HAP-1 (cell line): Measurements from ENCODE around the gene TSC22D2.

Experiments used
- DNase-seq, 2 experiments: peaks; one replicate each; pipeline ENCODE4 v3.0.0-alpha.2; 2016 to 2020; ENCODE audit warnings: low spot score in 2 of 2
- H3K27me3 ChIP-seq: fragments of 250-450 bp; sonication (Bioruptor Pico); 2 replicates; pipeline ENCODE4 v1.5.1; 2020; ENCODE audit warnings: low read depth, mild to moderate bottlenecking, moderate library complexity
- H3K36me3 ChIP-seq: fragments of 250-450 bp; sonication (Bioruptor Pico); replicated peaks from 2 replicates; pipeline ENCODE4 v1.5.1; 2020; ENCODE audit warnings: mild to moderate bottlenecking
- H3K4me1 ChIP-seq: fragments of 250-450 bp; sonication (Bioruptor Pico); 2 replicates; pipeline ENCODE4 v1.5.1; 2020; ENCODE audit warnings: mild to moderate bottlenecking
- H3K4me3 ChIP-seq: fragments of 250-450 bp; sonication (Bioruptor Pico); 2 replicates; pipeline ENCODE4 v1.5.1; 2020; ENCODE audit warnings: mild to moderate bottlenecking, moderate library complexity
- H3K9me3 ChIP-seq: fragments of 250-450 bp; sonication (Bioruptor Pico); 2 replicates; pipeline ENCODE4 v1.5.1; 2020; ENCODE audit warnings: mild to moderate bottlenecking, moderate library complexity
- in situ Hi-C: fragments of 300-500 bp; cut with MboI; formaldehyde crosslinking; loops from 3 replicates; pipeline ENCODE4 v1.14.3; 2020; ENCODE audit warnings: low sequenced_read_pairs, inconsistent platforms, mixed read lengths

TSC22D2 gene

GRCh38 chr3:150396491-150396890 lies 11.6 kb upstream of the TSC22D2 start:
- Histone ChIP-seq H3K9me3 (no peaks in the 10 kb centered on the region), H3K4me1 (no peaks in the 10 kb centered on the region), H3K27me3 (no peaks in the 10 kb centered on the region), H3K4me3 (no peak overlapping the region), H3K36me3 (no peaks in the 10 kb centered on the region)
- in situ Hi-C loops = no loop called here
- no peak for DNase-seq

- no peaks in the 10 kb centered on the region for H3K27me3 ChIP-seq
These were observed 11.0 kb upstream of the TSC22D2 start for GRCh38 chr3:150396956-150397550.

DNA sequence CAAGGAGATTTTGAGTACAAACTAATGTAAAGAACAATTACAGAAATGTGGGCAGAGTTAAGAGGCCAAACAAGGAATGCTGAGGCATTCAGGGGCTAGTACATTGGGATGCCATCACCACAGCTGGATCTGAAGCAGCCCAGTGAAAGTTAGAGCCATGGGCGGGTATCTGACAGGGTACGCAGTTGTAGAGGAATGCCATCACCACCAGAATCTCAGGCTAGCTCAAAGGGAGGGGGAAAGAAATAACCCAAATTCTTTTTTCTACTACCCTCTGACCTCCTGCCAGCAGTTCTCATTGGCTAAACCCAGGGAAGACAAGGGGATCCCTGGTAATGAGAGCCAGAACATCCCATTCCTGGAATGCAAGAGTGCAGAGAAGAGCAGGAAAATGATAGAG lies 9.0 kb upstream of the TSC22D2 start:
- no peaks in the 10 kb centered on the region for H3K27me3 ChIP-seq
- DNase-seq = no peak
- in situ Hi-C loops = no loop called here
- peaks cover 6% of the 10 kb centered on the region; the same call in 1 of the 2 replicates for H3K4me1 ChIP-seq
- no peaks in the 10 kb centered on the region for H3K9me3 ChIP-seq
- no peaks in the 10 kb centered on the region for H3K36me3 ChIP-seq
- H3K4me3 ChIP-seq = no peak overlapping the region

More at GRCh38 chr3:150396956-150397550, 11.0 kb upstream of the TSC22D2 start:
- no peaks in the 10 kb centered on the region for H3K9me3 ChIP-seq
- DNase-seq = no peak
- no peak overlapping the region for H3K4me3 ChIP-seq
- in situ Hi-C loops = no loop called here
- H3K36me3 ChIP-seq = no peaks in the 10 kb centered on the region
- no peaks in the 10 kb centered on the region for H3K4me1 ChIP-seq

DNA sequence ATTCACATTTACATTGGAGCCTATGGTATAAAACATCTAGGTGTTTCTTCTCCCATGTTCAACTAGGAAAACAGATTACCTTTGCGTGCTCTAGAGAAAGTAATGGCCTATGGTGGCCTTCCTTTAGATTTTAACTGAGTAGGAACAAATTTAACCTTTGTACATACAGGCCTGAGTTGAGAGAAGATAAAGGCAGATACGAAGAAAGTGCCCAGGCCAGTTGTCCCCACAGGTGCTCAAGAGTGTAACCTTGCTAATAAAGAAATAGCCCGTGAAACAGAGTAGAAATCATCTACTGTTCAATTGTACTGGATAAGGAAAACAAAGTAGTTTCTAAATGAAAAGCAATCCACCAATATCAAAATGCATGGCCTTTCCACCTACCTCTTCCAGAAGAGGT lies 6.8 kb upstream of the TSC22D2 start:
- no peak for DNase-seq
- in situ Hi-C loops = no loop called here
- Histone ChIP-seq H3K9me3 (no peaks in the 10 kb centered on the region), H3K27me3 (no peaks in the 10 kb centered on the region), H3K4me1 (peaks cover 9% of the 10 kb centered on the region; the same call in 1 of the 2 replicates), H3K36me3 (no peaks in the 10 kb centered on the region), H3K4me3 (no peak overlapping the region)

DNA sequence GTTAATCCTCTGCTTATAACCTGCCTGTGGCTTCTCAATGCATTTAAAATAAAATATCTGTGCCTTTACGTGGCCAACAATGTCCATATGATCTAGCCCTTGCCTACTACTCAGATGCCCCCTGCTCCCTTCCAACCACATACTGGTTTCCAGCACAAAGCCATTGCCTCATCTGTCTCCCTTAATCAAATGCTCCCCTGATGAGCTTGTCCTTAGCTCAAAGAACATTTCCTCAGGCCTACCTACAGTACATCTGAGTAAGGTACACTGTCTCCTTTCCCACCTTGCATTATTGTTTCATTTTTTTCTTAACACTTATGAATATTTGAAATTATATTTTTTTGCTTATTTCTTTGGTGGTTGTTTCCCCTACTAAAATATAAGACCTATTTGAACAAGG lies 5.9 kb upstream of the TSC22D2 start:
- DNase-seq = no peak
- Histone ChIP-seq H3K4me3 (no peak overlapping the region), H3K36me3 (no peaks in the 10 kb centered on the region), H3K9me3 (no peaks in the 10 kb centered on the region), H3K4me1 (peaks cover 14% of the 10 kb centered on the region; the same call in 1 of the 2 replicates), H3K27me3 (no peaks in the 10 kb centered on the region)
- in situ Hi-C loops = no loop called here

DNA sequence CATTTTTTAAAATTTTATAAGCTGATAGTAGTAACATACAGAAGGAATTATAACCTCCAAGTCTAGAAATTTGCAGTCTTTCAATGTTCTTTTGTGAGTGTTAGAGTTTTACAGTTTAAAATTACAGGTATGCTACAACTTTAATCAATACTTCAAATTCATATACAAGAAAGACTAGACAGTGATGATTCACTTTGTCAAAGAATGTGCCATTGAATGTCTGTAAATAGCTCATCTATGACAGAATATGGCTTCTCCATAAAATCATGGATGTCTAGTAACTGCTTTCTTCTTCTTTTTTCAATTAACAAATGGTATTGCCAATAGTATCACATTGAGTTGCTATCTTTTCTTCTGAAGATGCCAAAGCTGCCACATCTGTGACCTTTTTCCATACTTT lies 4.1 kb upstream of the TSC22D2 start:
- H3K4me1 ChIP-seq = peaks cover 18% of the 10 kb centered on the region; the same call in 1 of the 2 replicates
- H3K27me3 ChIP-seq = no peaks in the 10 kb centered on the region
- H3K9me3 ChIP-seq = no peaks in the 10 kb centered on the region
- H3K4me3 ChIP-seq = no peak overlapping the region
- in situ Hi-C loops = no loop called here
- no peak for DNase-seq
- H3K36me3 ChIP-seq = no peaks in the 10 kb centered on the region

- no peaks in the 10 kb centered on the region for H3K36me3 ChIP-seq
- H3K9me3 ChIP-seq = no peaks in the 10 kb centered on the region
- no peaks in the 10 kb centered on the region for H3K27me3 ChIP-seq
- peak overlapping the region; percentile 78 for H3K4me3 ChIP-seq
- H3K4me1 ChIP-seq = peaks cover 18% of the 10 kb centered on the region; the same call in 1 of the 2 replicates
- in situ Hi-C loops = no loop called here
- DNase-seq = no peak
These were observed 869 bp upstream of the TSC22D2 start for GRCh38 chr3:150407051-150407807.

DNA sequence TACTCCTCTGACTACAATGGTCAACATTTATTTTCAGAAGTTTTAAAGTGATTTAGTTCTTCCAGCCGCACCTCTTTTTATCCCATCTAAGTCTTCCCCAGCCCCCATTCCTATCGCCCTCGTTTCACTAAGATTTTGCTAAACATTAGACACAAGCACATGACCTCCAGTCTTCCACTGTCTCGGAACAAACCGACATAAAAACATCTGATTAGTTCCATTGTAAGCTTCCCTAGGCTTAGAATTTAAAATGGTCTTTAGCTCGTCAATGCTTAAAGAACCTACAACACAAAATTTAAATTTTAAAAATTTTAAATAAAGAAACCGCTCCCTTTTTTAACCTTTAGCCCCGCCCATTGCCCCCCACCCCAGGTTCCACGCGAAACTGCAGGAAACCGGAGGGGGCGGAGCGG lies 284 bp upstream of the TSC22D2 start:
- H3K4me1 ChIP-seq = peaks cover 18% of the 10 kb centered on the region; the same call in 1 of the 2 replicates
- DNase-seq = peak in 1 of 2 experiments; percentile 79
- in situ Hi-C loops = no loop called here
- peak overlapping the region; percentile 78 for H3K4me3 ChIP-seq
- no peaks in the 10 kb centered on the region for H3K27me3 ChIP-seq
- H3K36me3 ChIP-seq = no peaks in the 10 kb centered on the region; the same call in 1 of the 2 replicates
- no peaks in the 10 kb centered on the region for H3K9me3 ChIP-seq

DNA sequence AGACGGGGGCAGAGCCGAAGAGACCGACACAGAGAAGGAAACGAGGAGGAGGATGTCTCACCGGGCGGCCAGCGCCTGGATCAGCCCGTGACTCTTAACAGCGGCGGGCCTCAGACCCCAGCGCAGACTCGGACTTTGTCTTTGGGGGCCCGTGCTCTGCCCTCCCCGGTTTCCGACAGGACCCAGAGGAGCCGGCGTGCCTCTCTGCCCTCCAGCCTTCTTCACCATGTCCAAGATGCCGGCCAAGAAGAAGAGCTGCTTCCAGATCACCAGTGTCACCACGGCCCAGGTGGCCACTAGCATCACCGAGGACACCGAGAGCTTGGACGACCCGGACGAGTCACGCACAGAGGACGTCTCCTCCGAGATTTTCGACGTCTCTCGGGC lies 1.0 kb downstream of the TSC22D2 start:
- Histone ChIP-seq H3K4me1 (peaks cover 12% of the 10 kb centered on the region), H3K27me3 (no peaks in the 10 kb centered on the region), H3K36me3 (no peaks in the 10 kb centered on the region; the same call in 1 of the 2 replicates), H3K9me3 (no peaks in the 10 kb centered on the region), H3K4me3 (peak overlapping the region; percentile 78)
- in situ Hi-C loops = no loop called here
- no peak for DNase-seq

GRCh38 chr3:150409512-150410310 lies 1.6 kb downstream of the TSC22D2 start:
- Histone ChIP-seq H3K36me3 (peaks cover under 1% of the 10 kb centered on the region), H3K4me3 (peak overlapping the region; percentile 78), H3K4me1 (peaks cover 14% of the 10 kb centered on the region), H3K27me3 (no peaks in the 10 kb centered on the region), H3K9me3 (no peaks in the 10 kb centered on the region)
- in situ Hi-C loops = no loop called here
- DNase-seq = peak; percentile 47 to 78

DNA sequence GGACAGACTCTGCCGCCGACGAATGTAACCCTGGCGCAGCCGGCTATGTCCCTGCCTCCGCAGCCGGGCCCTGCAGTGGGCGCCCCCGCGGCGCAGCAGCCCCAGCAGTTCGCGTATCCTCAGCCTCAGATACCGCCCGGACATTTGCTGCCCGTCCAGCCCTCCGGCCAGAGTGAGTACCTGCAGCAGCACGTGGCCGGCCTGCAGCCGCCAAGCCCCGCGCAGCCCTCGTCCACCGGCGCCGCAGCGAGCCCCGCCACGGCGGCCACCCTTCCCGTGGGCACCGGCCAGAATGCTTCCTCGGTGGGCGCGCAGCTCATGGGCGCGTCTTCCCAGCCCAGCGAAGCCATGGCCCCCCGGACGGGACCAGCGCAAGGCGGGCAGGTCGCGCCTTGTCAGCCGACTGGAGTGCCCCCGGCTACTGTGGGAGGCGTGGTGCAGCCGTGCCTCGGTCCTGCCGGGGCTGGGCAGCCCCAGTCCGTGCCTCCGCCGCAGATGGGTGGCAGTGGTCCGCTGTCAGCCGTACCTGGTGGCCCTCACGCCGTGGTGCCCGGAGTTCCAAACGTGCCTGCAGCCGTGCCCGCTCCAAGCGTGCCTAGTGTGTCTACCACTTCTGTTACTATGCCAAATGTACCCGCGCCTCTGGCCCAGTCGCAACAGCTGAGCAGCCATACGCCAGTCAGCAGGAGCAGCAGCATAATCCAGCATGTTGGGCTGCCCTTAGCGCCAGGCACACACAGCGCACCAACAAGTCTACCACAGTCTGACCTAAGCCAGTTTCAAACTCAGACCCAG lies 2.4 kb downstream of the TSC22D2 start:
- in situ Hi-C loops = no loop called here

GRCh38 chr3:150411106-150411460 lies 3.0 kb downstream of the TSC22D2 start:
- no peaks in the 10 kb centered on the region for H3K9me3 ChIP-seq
- in situ Hi-C loops = no loop called here

More for the DNA sequence above, 2.4 kb downstream of the TSC22D2 start:
- Histone ChIP-seq H3K4me1 (peaks cover 20% of the 10 kb centered on the region), H3K4me3 (peak overlapping the region; percentile 78), H3K36me3 (peaks cover 5% of the 10 kb centered on the region), H3K9me3 (no peaks in the 10 kb centered on the region), H3K27me3 (no peaks in the 10 kb centered on the region)
- peak; percentile 25 to 54 for DNase-seq

DNA sequence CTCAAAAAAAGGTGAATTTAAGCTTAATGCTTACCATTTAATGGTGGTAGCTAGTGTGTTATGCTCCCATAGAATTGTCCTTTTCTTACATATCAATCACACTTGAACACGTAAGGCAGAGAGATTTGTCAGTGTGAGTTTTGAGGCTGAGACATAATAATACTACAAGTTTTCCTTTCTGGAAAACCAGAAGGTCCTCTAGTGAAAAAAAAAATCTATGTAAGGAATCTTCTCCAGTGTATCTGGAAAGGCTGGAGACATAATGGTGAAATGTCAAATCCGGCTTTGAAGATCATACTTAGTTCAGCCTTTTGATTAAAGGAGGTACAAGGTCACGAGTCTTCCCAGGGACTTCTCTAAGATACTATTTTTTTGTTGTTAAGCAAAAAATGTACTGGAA lies 3.4 kb downstream of the TSC22D2 start:
- peak overlapping the region; percentile 78 for H3K4me3 ChIP-seq
- no peaks in the 10 kb centered on the region for H3K9me3 ChIP-seq
- in situ Hi-C loops = no loop called here
- DNase-seq = no peak
- H3K36me3 ChIP-seq = peaks cover 5% of the 10 kb centered on the region
- peaks cover 17% of the 10 kb centered on the region for H3K4me1 ChIP-seq
- no peaks in the 10 kb centered on the region for H3K27me3 ChIP-seq

More at GRCh38 chr3:150411106-150411460, 3.0 kb downstream of the TSC22D2 start:
- DNase-seq = no peak
- Histone ChIP-seq H3K4me1 (peaks cover 17% of the 10 kb centered on the region), H3K4me3 (peak overlapping the region; percentile 78), H3K27me3 (no peaks in the 10 kb centered on the region), H3K36me3 (peaks cover 5% of the 10 kb centered on the region)
